ENCODE data around the gene TNFAIP8L1. TPM values are rescaled to one million over a fixed set of nuclear protein-coding genes. Genes with fewer than 3 reads are reported as not detected.

TNFAIP8L1 gene
- total and polyA plus RNA-seq, 4 donors = 12.1 to 22.0 (median 15.7) TPM

DNA sequence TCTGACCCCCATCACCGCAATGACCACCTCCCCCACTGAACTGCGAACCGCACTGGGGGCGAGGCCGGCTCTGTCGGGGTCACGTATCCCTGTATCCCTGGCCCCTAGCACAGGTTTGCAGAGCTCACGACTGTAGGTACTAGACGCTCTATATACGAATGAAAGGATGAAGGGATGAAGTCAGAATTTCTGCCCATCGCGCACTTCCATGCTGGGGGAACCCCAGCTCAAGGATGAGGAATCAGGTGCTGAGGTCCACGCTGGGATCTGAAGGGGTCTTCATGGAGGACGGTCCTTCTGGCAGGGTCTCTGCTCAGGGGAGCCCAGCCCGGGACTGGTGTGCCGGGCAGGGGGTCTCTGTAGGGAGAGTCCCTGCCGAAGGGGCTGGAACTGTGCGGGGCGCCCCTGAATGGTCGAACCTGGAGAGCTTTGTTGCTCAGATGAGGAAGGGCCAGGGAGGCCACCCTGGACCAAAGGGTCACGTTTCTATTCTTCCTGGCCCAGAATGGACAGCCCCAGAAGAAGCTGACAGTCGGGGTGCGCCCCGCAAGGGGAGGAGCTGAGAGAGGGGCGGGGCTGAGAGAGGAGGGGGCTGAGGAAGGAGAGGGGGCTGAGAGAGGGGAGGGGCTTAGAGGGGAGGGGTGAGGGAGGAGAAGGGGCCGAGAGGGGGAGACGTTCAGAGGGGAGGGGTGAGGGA lies 41.9 kb upstream of the TNFAIP8L1 start:
- Histone ChIP-seq H3K9ac (ENCODE audit: insufficient read depth in 1 of 2, low read length in 2 of 2) (no peak overlapping the region), H3K9me3 (ENCODE audit: control insufficient read depth in 4 of 4, insufficient read depth in 3 of 4, low read length in 3 of 4) (peaks cover 0 to 2% (median 0%) of the 10 kb centered on the region in 4 donors), H3K4me3 (no peak overlapping the region), H3K27ac (ENCODE audit: low read depth in 1 of 2, low read length in 1 of 2) (no peak overlapping the region), H3K36me3 (ENCODE audit: control insufficient read depth in 4 of 4, insufficient read depth in 4 of 4, low read length in 4 of 4) (no peaks in the 10 kb centered on the region), H3K4me1 (ENCODE audit: control insufficient read depth in 5 of 5, insufficient read depth in 5 of 5, low read length in 5 of 5) (peaks cover 0 to 4% (median 0%) of the 10 kb centered on the region in 5 donors), H3K27me3 (ENCODE audit: control insufficient read depth in 3 of 3, insufficient read depth in 3 of 3, low read length in 2 of 3) (peaks cover 10 to 18% (median 11%) of the 10 kb centered on the region in 3 donors)
- no peak for DNase-seq
- WGBS, 2 donors = 11% methylated on average over 26 to 27 of the region's 27 CpGs
- no peak for ATAC-seq (ENCODE audit: insufficient read depth, low FRiP score)
- TF ChIP-seq, protein P1, sequence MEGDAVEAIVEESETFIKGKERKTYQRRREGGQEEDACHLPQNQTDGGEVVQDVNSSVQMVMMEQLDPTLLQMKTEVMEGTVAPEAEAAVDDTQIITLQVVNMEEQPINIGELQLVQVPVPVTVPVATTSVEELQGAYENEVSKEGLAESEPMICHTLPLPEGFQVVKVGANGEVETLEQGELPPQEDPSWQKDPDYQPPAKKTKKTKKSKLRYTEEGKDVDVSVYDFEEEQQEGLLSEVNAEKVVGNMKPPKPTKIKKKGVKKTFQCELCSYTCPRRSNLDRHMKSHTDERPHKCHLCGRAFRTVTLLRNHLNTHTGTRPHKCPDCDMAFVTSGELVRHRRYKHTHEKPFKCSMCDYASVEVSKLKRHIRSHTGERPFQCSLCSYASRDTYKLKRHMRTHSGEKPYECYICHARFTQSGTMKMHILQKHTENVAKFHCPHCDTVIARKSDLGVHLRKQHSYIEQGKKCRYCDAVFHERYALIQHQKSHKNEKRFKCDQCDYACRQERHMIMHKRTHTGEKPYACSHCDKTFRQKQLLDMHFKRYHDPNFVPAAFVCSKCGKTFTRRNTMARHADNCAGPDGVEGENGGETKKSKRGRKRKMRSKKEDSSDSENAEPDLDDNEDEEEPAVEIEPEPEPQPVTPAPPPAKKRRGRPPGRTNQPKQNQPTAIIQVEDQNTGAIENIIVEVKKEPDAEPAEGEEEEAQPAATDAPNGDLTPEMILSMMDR (IDR thresholded peaks at IDR 0.05; ENCODE audit: control extremely low read depth, extremely low read depth) = no peak

DNA sequence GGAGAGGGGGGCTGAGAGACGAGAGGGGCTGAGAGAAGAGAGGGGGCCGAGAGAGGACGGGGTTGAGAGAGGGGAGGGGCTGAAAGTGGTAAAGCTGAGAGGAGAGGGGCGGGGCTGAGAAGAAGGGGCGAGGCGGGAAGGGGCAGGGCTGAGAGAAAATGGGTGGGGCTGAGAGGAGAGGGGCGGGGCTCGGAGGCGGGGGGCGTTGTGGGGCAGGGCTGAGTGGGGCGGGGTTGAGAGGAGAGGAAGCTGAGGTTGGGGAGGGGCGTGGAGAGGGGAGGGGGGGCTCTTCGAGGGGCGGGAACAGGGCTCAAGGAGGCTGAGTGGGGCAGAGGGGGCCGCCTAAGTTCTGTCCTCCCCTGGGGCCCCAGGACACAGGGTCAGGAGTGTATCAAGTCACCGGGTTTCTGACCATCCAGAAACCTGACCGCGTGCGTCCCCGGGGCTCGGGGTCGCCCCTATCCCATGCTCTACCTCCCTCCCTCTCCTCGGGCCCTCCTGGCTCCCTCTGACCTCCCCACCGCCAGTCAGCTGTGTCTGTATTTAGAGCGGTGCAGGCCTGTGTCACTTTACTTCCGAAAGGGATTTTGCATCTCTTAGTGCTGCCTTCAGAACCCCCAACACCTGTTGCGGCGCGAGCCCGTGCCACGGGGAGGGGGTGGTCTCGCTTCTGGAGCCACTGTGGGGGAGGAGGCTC lies 41.2 kb upstream of the TNFAIP8L1 start:
- Histone ChIP-seq H3K9ac (ENCODE audit: insufficient read depth in 1 of 2, low read length in 2 of 2) (no peak overlapping the region), H3K4me1 (ENCODE audit: control insufficient read depth in 5 of 5, insufficient read depth in 5 of 5, low read length in 5 of 5) (peaks cover 0 to 4% (median 0%) of the 10 kb centered on the region in 5 donors), H3K27ac (ENCODE audit: low read depth in 1 of 2, low read length in 1 of 2) (no peak overlapping the region), H3K4me3 (no peak overlapping the region), H3K9me3 (ENCODE audit: control insufficient read depth in 4 of 4, insufficient read depth in 3 of 4, low read length in 3 of 4) (no peaks in the 10 kb centered on the region), H3K27me3 (ENCODE audit: control insufficient read depth in 3 of 3, insufficient read depth in 3 of 3, low read length in 2 of 3) (peaks cover 10 to 18% (median 11%) of the 10 kb centered on the region in 3 donors), H3K36me3 (ENCODE audit: control insufficient read depth in 4 of 4, insufficient read depth in 4 of 4, low read length in 4 of 4) (no peaks in the 10 kb centered on the region)
- DNase-seq = peak in 2 of 3 donors; percentile 30 to 45
- WGBS, 2 donors = 2 to 3% methylated on average over 16 to 32 of the region's 32 CpGs
- TF ChIP-seq, protein P1 (IDR thresholded peaks at IDR 0.05; ENCODE audit: control extremely low read depth, extremely low read depth) = no peak
- no peak for ATAC-seq (ENCODE audit: insufficient read depth, low FRiP score)

DNA sequence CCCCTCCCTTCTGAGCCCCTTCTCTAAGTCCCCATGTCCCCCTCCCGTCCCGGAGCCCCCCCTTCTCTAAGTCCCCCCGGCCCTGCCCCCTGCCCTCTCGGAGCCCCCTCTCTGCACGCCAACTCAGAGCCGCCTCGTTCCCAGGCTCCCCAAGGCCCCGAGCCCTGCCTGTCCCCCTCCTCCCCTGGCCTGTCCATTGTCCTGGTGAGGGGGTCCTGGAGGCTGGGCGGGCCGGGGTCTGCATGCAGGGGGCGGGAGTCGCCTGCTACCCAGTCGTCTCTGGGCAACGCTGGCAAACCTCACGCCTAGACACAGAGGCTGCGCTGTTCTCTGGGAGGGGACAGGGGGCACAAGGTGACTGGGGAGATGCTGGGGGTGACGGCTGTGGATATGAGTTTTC lies 40.6 kb upstream of the TNFAIP8L1 start:
- Histone ChIP-seq H3K4me1 (ENCODE audit: control insufficient read depth in 5 of 5, insufficient read depth in 5 of 5, low read length in 5 of 5) (peaks cover 0 to 4% (median 0%) of the 10 kb centered on the region in 5 donors), H3K4me3 (no peak overlapping the region), H3K27ac (ENCODE audit: low read depth in 1 of 2, low read length in 1 of 2) (no peak overlapping the region), H3K9me3 (ENCODE audit: control insufficient read depth in 4 of 4, insufficient read depth in 3 of 4, low read length in 3 of 4) (peaks cover 0 to 2% (median 0%) of the 10 kb centered on the region in 4 donors), H3K36me3 (ENCODE audit: control insufficient read depth in 4 of 4, insufficient read depth in 4 of 4, low read length in 4 of 4) (no peaks in the 10 kb centered on the region), H3K9ac (ENCODE audit: insufficient read depth in 1 of 2, low read length in 2 of 2) (no peak overlapping the region), H3K27me3 (ENCODE audit: control insufficient read depth in 3 of 3, insufficient read depth in 3 of 3, low read length in 2 of 3) (peaks cover 10 to 18% (median 11%) of the 10 kb centered on the region in 3 donors)
- TF ChIP-seq, protein P1 (IDR thresholded peaks at IDR 0.05; ENCODE audit: control extremely low read depth, extremely low read depth) = no peak
- 6% methylated on average over 15 to 17 of the region's 17 CpGs for WGBS, 2 donors
- ATAC-seq (ENCODE audit: insufficient read depth, low FRiP score) = no peak
- no peak for DNase-seq
